Articular chondrocyte of knee joint (primary cell): Measurements from ENCODE around the gene DHX32. TPM values are rescaled to one million over a fixed set of nuclear protein-coding genes. Genes with fewer than 3 reads are reported as not detected.

Experiments
- small RNA-seq: library from RNA; depleted of rRNA; stranded (forward); fragments of <200 nt; gene quantifications from one replicate; pipeline ENCODE3, GENCODE V24; 2012
- total RNA-seq: library from RNA; depleted of rRNA; stranded (reverse); fragments of >200 nt; gene quantifications from 2 replicates; pipeline ENCODE4 v1.2.3, GENCODE V29; 2012

The DHX32 gene
- total RNA-seq: 40.9 and 42.7 TPM in 2 replicates

GRCh38 chr10:125881192-125881591 is at the start of gene DHX32:
TSS of gene DHX32 (minus strand) at chr10:125881292. CDS start at chr10:125880824, 468 bp downstream.

GRCh38 chr10:125896088-125896934 is 15.2 kb upstream of the DHX32 start, which contains the start of gene FANK1:
TSS of gene FANK1 (plus strand) at chr10:125896564. CDS start at chr10:125896643, 79 bp downstream.

GRCh38 chr10:125822878-125823662 is 58.0 kb downstream of the DHX32 start, which contains the start of the genes BCCIP and UROS:
TSS of gene BCCIP (plus strand) at chr10:125823546. CDS start at chr10:125823558, 12 bp downstream.
TSS of gene UROS (minus strand) at chr10:125823258. CDS start at chr10:125816499, 6,759 bp downstream.

Small RNA genes lying within 50 kb of the gene (small RNA-seq; reads per million reads assigned to genes)
- gene MIR4484 (0.57 reads per million, percentile 17 among the genes with 10 or more reads in this experiment), gene RF00017 (not detected), gene RNU2-42P (not detected)

Other genes starting within 250 kb of the DHX32 start
- not detected in 2 replicates for gene TEX36, start 198.1 kb downstream of the DHX32 start, total RNA-seq
- 26.7 and 29.2 TPM in 2 replicates for gene EDRF1, start 161.6 kb downstream of the DHX32 start, total RNA-seq
- 0.11 TPM in 1 of 2 replicates, not detected in the other for gene MMP21, start 105.5 kb downstream of the DHX32 start, total RNA-seq
- gene UROS, start 58.0 kb downstream of the DHX32 start, total RNA-seq: 93.3 and 97.3 TPM in 2 replicates
- gene BCCIP, start 57.7 kb downstream of the DHX32 start, total RNA-seq: 41.5 and 49.4 TPM in 2 replicates
- gene FANK1, start 15.3 kb upstream of the DHX32 start, total RNA-seq: 4.0 and 4.8 TPM in 2 replicates